Activated CD4-positive, alpha-beta memory T cell treated with anti-CD3 and anti-CD28 coated beads for 36 hours (primary cell): ENCODE results near the gene VPS72. TPM values are rescaled to one million over a fixed set of nuclear protein-coding genes. Genes with fewer than 3 reads are reported as not detected.

Experiments
- CTCF ChIA-PET: fragments of 350-600 bp; sonication (Branson Sonifier 250); formaldehyde crosslinking; loops from one replicate; lab custom pipeline; 2021; ENCODE audit warnings: antibody characterized with exemption, inconsistent platforms; lab: Charles Lee
- POLR2A ChIA-PET: fragments of 350-600 bp; sonication (Branson Sonifier 250); formaldehyde crosslinking; loops from one replicate; lab custom pipeline; 2021; ENCODE audit warnings: antibody characterized with exemption; lab: Charles Lee
- DNase-seq: peaks from one replicate; pipeline ENCODE4 v3.0.0-alpha.2; 2020
- H3K27ac Mint-ChIP-seq: one replicate; pipeline ENCODE4 v1.8.0; 2021; ENCODE audit warnings: mixed read lengths
- H3K27me3 Mint-ChIP-seq: one replicate; pipeline ENCODE4 v1.8.0; 2021; ENCODE audit warnings: mixed read lengths
- H3K36me3 Mint-ChIP-seq: one replicate; pipeline ENCODE4 v1.8.0; 2021; ENCODE audit warnings: mixed read lengths
- H3K4me1 Mint-ChIP-seq: one replicate; pipeline ENCODE4 v1.8.0; 2021; ENCODE audit warnings: low read depth, mixed read lengths
- H3K4me3 Mint-ChIP-seq: one replicate; pipeline ENCODE4 v1.8.0; 2021; ENCODE audit warnings: mild to moderate bottlenecking, mixed read lengths
- H3K9me3 Mint-ChIP-seq: one replicate; pipeline ENCODE4 v1.8.0; 2021; ENCODE audit warnings: mixed read lengths
- intact Hi-C: fragments of 100-400 bp; cut with micrococcal nuclease; formaldehyde crosslinking; loops from one replicate; pipeline ENCODE4 v1.15.1; 2023
- total RNA-seq, 2 experiments: library from RNA; stranded (reverse); gene quantifications; one replicate each; pipeline ENCODE4 v1.2.3, GENCODE V29; 2021

The VPS72 gene
- total RNA-seq, 2 experiments from 2014 or later, result 77.6 to 80.4 TPM

GRCh38 chr1:151184211-151184610 lies 5.8 kb downstream of the VPS72 start:
- Mint-ChIP-seq H3K36me3 (peaks cover 39% of the 10 kb centered on the region), H3K27ac (no peak overlapping the region), H3K4me3 (no peak overlapping the region), H3K27me3 (no peaks in the 10 kb centered on the region), H3K4me1 (peaks cover 13% of the 10 kb centered on the region), H3K9me3 (no peaks in the 10 kb centered on the region)
- POLR2A ChIA-PET, result interaction anchor here (0.5 kb wide), 1 partner anchor 26 kb away, joined by 5 read pairs; no protein-coding TSS in a partner anchor
- intact Hi-C loops, result no loop called here
- CTCF ChIA-PET, result no interaction called here
- DNase-seq, result no peak

- DNase-seq, result no peak
- Mint-ChIP-seq H3K4me3 (no peak overlapping the region), H3K27ac (no peak overlapping the region), H3K9me3 (no peaks in the 10 kb centered on the region), H3K27me3 (no peaks in the 10 kb centered on the region), H3K36me3 (peaks cover 37% of the 10 kb centered on the region), H3K4me1 (no peaks in the 10 kb centered on the region)
- POLR2A ChIA-PET, result no interaction called here
- intact Hi-C loops, result no loop called here
- CTCF ChIA-PET, result interaction anchor here (1.1 kb wide), 1 partner anchor 13 kb away, joined by 5 read pairs; the partner anchor contains the start of gene VPS72
Observed at GRCh38 chr1:151176514-151177045, 13.4 kb downstream of the VPS72 start.

GRCh38 chr1:151175863-151176262 lies 14.1 kb downstream of the VPS72 start, which contains the start of gene TMOD4:
Gene TMOD4, minus strand, starts transcription at chr1:151175981. Its CDS starts 1,106 bp downstream, at chr1:151174875.
- POLR2A ChIA-PET, result no interaction called here
- Mint-ChIP-seq H3K9me3 (no peaks in the 10 kb centered on the region), H3K27me3 (no peaks in the 10 kb centered on the region), H3K4me1 (no peaks in the 10 kb centered on the region), H3K4me3 (no peak within 1 kb of the TSS), H3K27ac (peak within 1 kb of the TSS; percentile 55), H3K36me3 (peaks cover 32% of the 10 kb centered on the region)
- intact Hi-C loops, result no loop called here
- DNase-seq, result no peak
- CTCF ChIA-PET, result interaction anchor here (1.0 to 1.1 kb wide), 2 partner anchors 14 to 19 kb away, joined by 3 to 5 read pairs; partner anchors contain the start of genes TNFAIP8L2 and VPS72

- H3K4me3 Mint-ChIP-seq, result no peak overlapping the region
- ChIA-PET CTCF (interaction anchor here (1.0 kb wide), 1 partner anchor 19 kb away, joined by 3 read pairs; the partner anchor contains the start of gene TNFAIP8L2), POLR2A (no interaction called here)
- intact Hi-C loops, result no loop called here
- H3K36me3 Mint-ChIP-seq, result peaks cover 31% of the 10 kb centered on the region
- H3K4me1 Mint-ChIP-seq, result no peaks in the 10 kb centered on the region
- no peaks in the 10 kb centered on the region for H3K9me3 Mint-ChIP-seq
- no peak for DNase-seq
- H3K27me3 Mint-ChIP-seq, result no peaks in the 10 kb centered on the region
- no peak overlapping the region for H3K27ac Mint-ChIP-seq
Observed at GRCh38 chr1:151175041-151175741, 14.8 kb downstream of the VPS72 start.

- no peak for DNase-seq
- no peak overlapping the region for H3K27ac Mint-ChIP-seq
- H3K4me3 Mint-ChIP-seq, result no peak overlapping the region
- CTCF ChIA-PET, result interaction anchor here (0.8 to 1.0 kb wide), 2 partner anchors 81 to 83 kb away, joined by 3 read pairs; no protein-coding TSS in a partner anchor
- peaks cover 29% of the 10 kb centered on the region for H3K36me3 Mint-ChIP-seq
- H3K4me1 Mint-ChIP-seq, result peaks cover 16% of the 10 kb centered on the region
- POLR2A ChIA-PET, result interaction anchor here (0.9 to 1.4 kb wide), 2 partner anchors 10 to 12 kb away, joined by 3 to 4 read pairs; no protein-coding TSS in a partner anchor
- H3K9me3 Mint-ChIP-seq, result no peaks in the 10 kb centered on the region
- no peaks in the 10 kb centered on the region for H3K27me3 Mint-ChIP-seq
- intact Hi-C loops, result no loop called here
Observed at GRCh38 chr1:151171190-151171589, 18.8 kb downstream of the VPS72 start.

- DNase-seq, result no peak
- POLR2A ChIA-PET, result interaction anchor here (1.0 to 3.4 kb wide), 3 partner anchors 10 to 22 kb away, joined by 5 to 18 read pairs (median 6); partner anchors contain the start of genes TNFAIP8L2 and VPS72
Observed at GRCh38 chr1:151167116-151167515, 22.9 kb downstream of the VPS72 start.

GRCh38 chr1:151166505-151166956 lies 23.5 kb downstream of the VPS72 start:
- Mint-ChIP-seq H3K4me1 (peaks cover 46% of the 10 kb centered on the region), H3K27ac (peak overlapping the region; percentile 92), H3K27me3 (peaks cover 2% of the 10 kb centered on the region), H3K9me3 (no peaks in the 10 kb centered on the region), H3K4me3 (peak overlapping the region; percentile 92), H3K36me3 (peaks cover 30% of the 10 kb centered on the region)
- ChIA-PET CTCF (interaction anchor here (0.6 to 1.2 kb wide), 5 partner anchors 10 to 96 kb away, joined by 3 to 6 read pairs (median 3); partner anchors contain the start of genes GABPB2 and TNFAIP8L2), POLR2A (interaction anchor here (0.6 to 3.4 kb wide), 6 partner anchors 10 to 70 kb away, joined by 3 to 18 read pairs (median 6); partner anchors contain the start of genes TNFAIP8L2 and VPS72)
- intact Hi-C loops, result loop anchor here (1.0 kb wide), 2 partner anchors 24 to 115 kb away; partner anchors contain the start of gene VPS72
- peak; percentile 19 for DNase-seq

More at GRCh38 chr1:151167116-151167515, 22.9 kb downstream of the VPS72 start:
- Mint-ChIP-seq H3K9me3 (no peaks in the 10 kb centered on the region), H3K27me3 (peaks cover 2% of the 10 kb centered on the region), H3K36me3 (peaks cover 26% of the 10 kb centered on the region), H3K4me1 (peaks cover 40% of the 10 kb centered on the region), H3K27ac (peak overlapping the region; percentile 92), H3K4me3 (peak overlapping the region; percentile 92)
- CTCF ChIA-PET, result interaction anchor here (0.6 to 1.0 kb wide), 2 partner anchors 10 to 68 kb away, joined by 3 to 6 read pairs; partner anchors contain the start of gene TNFAIP8L2
- intact Hi-C loops, result no loop called here

GRCh38 chr1:151165738-151166504 lies 24.1 kb downstream of the VPS72 start, which contains the start of the genes LYSMD1 and SCNM1:
Gene LYSMD1, minus strand, starts transcription at chr1:151165902. Its CDS starts 644 bp downstream, at chr1:151165258.
Gene SCNM1, plus strand, starts transcription at chr1:151166144. Its CDS starts 9 bp downstream, at chr1:151166153.
- peak within 1 kb of the TSS; percentile 92 for H3K4me3 Mint-ChIP-seq
- POLR2A ChIA-PET, result interaction anchor here (0.6 to 3.4 kb wide), 6 partner anchors 9 to 70 kb away, joined by 3 to 18 read pairs (median 6); partner anchors contain the start of genes TNFAIP8L2 and VPS72
- H3K27ac Mint-ChIP-seq, result peak within 1 kb of the TSS; percentile 92
- H3K27me3 Mint-ChIP-seq, result peaks cover 2% of the 10 kb centered on the region
- CTCF ChIA-PET, result interaction anchor here (1.1 to 1.4 kb wide), 5 partner anchors 9 to 95 kb away, joined by 3 to 4 read pairs (median 4); partner anchors contain the start of genes GABPB2 and TNFAIP8L2
- no peaks in the 10 kb centered on the region for H3K9me3 Mint-ChIP-seq
- peak; percentile 99 for DNase-seq
- H3K36me3 Mint-ChIP-seq, result peaks cover 32% of the 10 kb centered on the region
- intact Hi-C loops, result loop anchor here (1.0 to 2.0 kb wide), 6 partner anchors 9 to 115 kb away; partner anchors contain the start of genes GABPB2, PIP5K1A, PSMD4 and VPS72
- peaks cover 49% of the 10 kb centered on the region for H3K4me1 Mint-ChIP-seq

- ChIA-PET CTCF (interaction anchor here (0.8 to 1.4 kb wide), 5 partner anchors 8 to 94 kb away, joined by 3 to 4 read pairs (median 4); partner anchors contain the start of genes GABPB2 and TNFAIP8L2), POLR2A (interaction anchor here (3.4 kb wide), 1 partner anchor 8 kb away, joined by 18 read pairs; the partner anchor contains the start of gene TNFAIP8L2)
- Mint-ChIP-seq H3K4me3 (peak overlapping the region; percentile 92), H3K27me3 (peaks cover 2% of the 10 kb centered on the region), H3K9me3 (no peaks in the 10 kb centered on the region), H3K36me3 (peaks cover 35% of the 10 kb centered on the region), H3K4me1 (peaks cover 53% of the 10 kb centered on the region), H3K27ac (peak overlapping the region; percentile 92)
- peak; percentile 26 for DNase-seq
- intact Hi-C loops, result loop anchor here (1.0 to 2.0 kb wide), 4 partner anchors 8 to 95 kb away; partner anchors contain the start of genes GABPB2, PIP5K1A and PSMD4
Observed at GRCh38 chr1:151165281-151165737, 24.7 kb downstream of the VPS72 start.

GRCh38 chr1:151164732-151165280 lies 25.2 kb downstream of the VPS72 start:
- Mint-ChIP-seq H3K36me3 (peaks cover 36% of the 10 kb centered on the region), H3K9me3 (no peaks in the 10 kb centered on the region), H3K27me3 (peaks cover 2% of the 10 kb centered on the region), H3K4me3 (peak overlapping the region; percentile 92), H3K4me1 (peaks cover 57% of the 10 kb centered on the region), H3K27ac (peak overlapping the region; percentile 10)
- ChIA-PET POLR2A (interaction anchor here (3.4 kb wide), 1 partner anchor 8 kb away, joined by 18 read pairs; the partner anchor contains the start of gene TNFAIP8L2), CTCF (interaction anchor here (0.8 to 1.4 kb wide), 3 partner anchors 8 to 62 kb away, joined by 4 read pairs; partner anchors contain the start of gene TNFAIP8L2)
- no peak for DNase-seq
- intact Hi-C loops, result loop anchor here (1.0 to 2.0 kb wide), 4 partner anchors 8 to 94 kb away; partner anchors contain the start of genes GABPB2, PIP5K1A and PSMD4
